ACHN (cell line): ENCODE measurements around the gene SQOR.
"Not testable (repeated sequence)": the region's sequence is repeated elsewhere in the genome, so short reads cannot be mapped to it uniquely, and the experiment has no call there.

Source experiments
- DNase-seq: peaks from one replicate; pipeline ENCODE4 v3.0.0-alpha.2; 2015
- in situ Hi-C: cut with HindIII; loops from 2 replicates; pipeline ENCODE4 v1.10.0; 2017; ENCODE audit warnings: low sequenced_read_pairs, low pct_ligation_motif_present, low pct_unique_long_range_greater_than_20kb

SQOR gene

DNA sequence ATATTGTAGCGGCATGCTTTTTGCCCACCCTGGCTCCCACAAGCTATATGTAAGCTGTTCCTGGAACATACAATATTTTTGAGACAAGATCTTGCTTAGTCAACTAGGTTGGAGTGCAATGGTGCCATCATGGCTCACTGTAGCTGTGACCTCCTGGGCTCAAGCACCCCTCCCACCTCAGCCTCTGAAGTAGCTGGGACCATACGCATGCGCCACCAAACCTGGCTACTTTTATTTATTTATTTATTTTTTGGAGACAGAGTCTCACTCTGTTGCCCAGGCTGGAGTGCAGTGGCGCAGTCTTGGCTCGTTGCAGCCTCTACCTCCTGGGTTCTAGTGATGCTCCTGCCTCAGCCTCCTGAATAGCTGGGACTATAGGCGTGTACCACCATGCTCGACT, 6.7 kb upstream of the SQOR start:
- in situ Hi-C loops: no loop called here

DNA sequence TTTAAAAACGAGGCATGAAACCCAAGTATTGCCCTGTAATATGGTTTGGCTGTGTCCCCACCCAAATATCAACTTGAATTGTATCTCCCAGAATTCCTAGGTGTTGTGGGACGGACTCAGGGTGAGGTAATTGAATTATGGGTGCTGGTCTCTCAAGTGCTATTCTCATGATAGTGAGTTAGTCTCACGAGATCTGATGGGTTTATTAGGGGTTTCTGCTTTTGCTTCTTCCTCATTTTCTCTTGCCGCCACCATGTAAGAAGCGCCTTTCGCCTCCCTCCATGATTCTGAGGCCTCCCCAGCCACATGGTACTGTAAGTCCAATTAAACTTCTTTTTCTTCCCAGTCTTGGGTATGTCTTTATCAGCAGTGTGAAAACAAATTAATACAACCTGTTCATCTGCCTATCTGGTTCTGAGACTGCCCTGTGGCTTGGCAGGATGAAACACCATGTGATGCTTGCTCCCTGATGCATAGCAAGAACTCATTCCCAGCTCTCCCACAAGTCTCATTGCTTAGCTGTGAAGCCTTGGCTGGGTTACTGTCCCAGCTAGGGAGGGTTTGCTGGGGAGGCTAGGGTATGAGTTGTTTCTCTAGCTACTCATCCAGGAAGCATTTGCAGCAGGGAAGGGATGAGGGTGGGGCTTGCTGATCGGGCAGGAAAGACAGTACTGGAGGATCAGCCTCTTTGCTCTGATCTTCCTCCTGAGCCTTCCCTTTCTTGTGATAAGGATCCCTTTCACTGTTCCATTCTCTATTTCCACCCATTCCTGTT, 3.7 kb upstream of the SQOR start:
- in situ Hi-C loops: no loop called here
- peak; percentile 92 for DNase-seq

More for the DNA sequence above, 6.7 kb upstream of the SQOR start:
- DNase-seq: no peak

DNA sequence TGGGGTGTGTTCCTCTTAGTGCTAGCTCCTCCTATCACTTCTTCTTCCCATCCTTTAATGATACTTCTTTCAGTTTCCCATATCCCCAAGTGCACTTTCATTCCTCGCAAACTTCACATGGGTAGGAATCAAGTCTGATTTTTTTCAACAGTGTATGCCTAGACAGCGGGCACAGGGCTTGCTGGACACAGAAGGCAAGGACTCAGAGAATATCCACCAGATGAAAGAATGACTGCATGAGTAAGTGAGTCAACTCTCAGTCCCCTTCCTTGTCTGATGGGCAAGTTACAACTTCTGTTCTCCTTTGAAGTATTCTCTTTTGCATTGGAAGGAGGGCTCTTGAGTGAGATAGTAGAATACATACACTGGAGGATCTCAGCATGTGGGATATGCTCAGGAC, 3.1 kb upstream of the SQOR start:
- peak; percentile 42 for DNase-seq

DNA sequence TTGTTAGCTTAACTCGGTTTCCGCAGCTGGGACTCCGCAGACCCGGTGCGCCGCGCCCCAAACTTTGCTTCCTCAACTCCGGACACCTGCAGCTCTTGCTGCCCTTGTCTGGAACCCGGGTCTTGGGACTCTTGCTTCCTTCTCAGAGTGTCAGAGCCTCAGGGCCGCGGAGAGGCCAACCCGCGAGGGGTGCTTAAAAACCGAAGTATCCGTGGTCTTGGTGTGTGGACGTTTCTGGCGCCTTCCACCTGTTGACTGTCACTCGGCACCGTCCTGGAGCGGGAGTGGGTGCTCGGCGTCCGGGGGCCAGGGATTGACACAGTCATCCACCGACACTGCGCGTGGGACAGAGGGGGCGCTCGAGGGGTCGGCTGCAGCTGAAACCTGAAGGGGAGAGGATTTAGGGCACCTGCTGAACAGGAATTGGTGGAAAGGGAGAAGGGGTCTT, 386 bp downstream of the SQOR start:
- DNase-seq: peak; percentile 63
- in situ Hi-C loops: no loop called here

More for the DNA sequence above, 3.1 kb upstream of the SQOR start:
- in situ Hi-C loops: no loop called here

DNA sequence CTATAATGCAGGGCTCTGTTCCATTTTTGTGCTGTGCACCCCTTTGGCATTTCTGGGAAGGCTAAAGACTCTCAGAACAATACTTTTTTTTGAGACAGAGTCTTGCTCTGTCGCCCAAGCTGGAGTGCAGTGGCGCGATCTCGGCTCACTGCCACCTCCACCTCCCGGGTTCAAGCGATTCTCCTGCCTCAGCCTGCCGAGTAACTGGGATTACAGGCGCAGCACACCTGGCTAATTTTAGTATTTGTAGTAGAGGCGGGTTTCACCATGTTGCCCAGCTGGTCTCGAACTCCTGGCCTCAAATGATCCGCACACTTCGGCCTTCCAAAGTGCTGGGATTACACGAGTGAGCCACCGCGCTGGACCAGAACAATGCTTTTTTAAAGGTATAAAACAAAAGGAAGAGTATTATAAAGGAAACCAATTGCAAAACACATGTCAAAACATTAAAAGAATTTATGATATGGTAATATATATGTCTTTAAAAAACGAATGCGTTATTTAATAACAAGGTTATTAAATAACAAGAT, 999 bp downstream of the SQOR start:
- no peak for DNase-seq
- in situ Hi-C loops: no loop called here

DNA sequence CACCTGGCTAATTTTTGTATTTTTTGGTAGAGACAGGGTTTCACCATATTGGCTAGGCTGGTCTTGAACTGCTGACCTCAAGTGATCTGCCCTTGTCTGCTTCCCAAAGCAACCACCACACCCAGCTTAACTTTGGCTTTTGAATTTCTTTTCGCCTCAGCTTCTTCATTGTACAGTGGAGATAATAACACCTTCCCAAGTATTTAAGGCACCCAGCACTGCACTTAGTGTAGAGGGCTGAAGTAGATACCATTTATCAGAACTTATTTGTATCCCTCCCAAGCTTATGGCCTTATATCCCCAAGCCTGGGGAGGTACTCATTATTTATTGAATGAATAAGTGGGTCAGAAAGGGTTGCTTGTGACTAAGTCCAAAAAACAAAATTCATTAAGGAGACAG, 2.3 kb downstream of the SQOR start:
- DNase-seq: no peak
- in situ Hi-C loops: no loop called here

DNA sequence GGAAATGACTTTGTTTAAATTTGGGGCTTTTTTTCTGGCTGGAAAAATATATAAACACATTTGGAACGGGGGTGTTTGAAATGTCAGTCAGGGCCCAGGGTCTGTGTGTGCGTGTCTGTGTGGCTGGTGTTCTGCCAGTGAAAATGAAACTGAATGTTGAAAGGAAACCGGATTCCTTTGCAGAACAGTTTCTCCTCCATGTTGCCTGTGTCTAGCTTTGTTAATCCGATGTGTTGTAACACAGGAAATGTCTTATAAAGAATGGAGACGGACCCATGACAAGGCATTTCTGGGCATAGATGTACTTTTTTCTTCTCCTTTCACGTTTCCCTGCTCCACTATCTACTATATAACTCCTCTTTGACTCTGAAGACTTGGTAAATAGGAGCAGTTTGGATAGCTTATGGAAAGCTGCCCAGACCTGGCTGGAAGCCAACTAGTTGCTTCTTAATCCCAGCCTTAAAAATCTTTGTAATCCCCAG, 2.8 kb downstream of the SQOR start:
- in situ Hi-C loops: no loop called here
- peak; percentile 51 for DNase-seq

DNA sequence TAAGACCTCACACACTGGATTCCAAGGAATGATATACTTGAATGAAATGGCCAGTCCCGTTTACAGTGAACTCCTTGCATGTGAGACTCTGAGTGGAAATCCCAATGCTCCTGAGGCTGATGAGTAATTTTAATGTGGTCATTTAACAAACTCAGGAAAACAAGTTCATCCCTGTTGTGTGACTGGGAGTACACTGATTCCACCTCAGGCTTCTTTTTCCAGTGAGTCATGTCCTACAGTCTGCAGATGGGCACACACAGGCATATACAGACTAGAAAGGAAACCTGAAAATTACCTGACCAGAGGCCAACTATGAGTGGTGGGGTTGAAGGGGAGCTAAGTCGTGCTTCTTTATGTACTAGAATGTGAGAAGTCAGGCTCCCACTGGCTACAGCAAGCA, 5.8 kb downstream of the SQOR start:
- peak; percentile 73 for DNase-seq
- in situ Hi-C loops: no loop called here

DNA sequence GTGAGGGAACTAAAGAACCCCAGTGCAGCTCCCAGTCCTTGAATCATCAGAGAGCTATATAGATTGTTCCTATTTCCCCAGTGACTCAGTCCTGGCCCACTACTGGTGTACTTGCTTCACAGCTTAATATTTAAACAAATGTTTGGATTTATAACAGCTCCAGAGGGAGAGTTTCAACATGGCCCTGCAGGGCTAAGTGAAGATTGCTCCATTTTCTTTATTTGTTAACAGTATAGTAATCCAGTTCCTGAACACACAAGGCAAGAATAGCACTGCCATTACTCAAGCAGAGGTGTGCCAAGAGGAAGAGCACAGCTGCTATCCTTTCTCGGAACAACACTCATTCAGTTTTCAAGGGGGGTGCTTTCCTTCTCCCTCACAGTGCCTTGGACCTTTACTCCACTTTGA, 6.5 kb downstream of the SQOR start:
- in situ Hi-C loops: no loop called here
- DNase-seq: peak; percentile 89

DNA sequence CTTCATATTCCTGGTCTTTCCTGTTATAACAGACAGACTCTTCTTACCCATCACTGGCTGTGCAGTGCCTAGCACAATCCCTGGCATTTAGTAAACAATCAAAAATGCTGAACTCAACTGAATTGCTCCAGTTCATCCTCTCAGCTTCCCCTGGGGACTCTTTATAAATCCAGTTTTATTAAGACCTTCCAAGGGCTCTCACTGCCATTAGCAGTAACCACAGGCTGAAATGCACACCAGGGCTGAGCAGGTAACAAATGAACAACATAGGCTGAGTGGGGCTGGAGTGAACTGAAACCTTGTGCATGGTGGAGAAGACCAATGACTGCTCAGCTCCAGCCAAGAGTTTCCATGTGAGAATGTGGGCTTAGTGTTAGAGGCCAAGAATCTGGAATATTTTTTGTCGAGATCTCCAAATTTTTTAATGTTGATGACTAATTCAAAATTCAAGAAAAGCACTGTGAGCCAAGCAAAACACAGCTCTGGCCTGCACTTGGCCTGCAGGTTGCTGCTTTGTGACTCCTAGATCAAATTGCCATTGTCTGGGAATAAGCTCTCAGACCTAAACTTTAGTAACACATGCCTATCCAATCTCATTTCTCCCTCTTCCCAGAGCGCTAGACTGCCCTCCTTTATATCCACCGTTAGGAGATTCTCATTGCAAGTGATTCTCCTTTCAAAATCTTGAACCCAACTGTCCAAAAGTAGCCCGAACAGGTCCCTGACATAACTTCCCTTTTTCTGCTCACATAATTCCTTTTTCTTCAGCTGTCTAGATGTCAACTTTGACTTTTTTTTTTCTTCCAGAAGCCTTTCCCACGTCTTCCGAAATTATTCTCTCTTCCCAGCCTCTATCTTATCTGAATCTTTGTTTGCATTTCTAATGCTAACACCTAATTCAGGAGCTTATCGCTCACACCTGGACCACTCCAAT, 7.4 kb downstream of the SQOR start:
- in situ Hi-C loops: no loop called here
- DNase-seq: peak; percentile 33

DNA sequence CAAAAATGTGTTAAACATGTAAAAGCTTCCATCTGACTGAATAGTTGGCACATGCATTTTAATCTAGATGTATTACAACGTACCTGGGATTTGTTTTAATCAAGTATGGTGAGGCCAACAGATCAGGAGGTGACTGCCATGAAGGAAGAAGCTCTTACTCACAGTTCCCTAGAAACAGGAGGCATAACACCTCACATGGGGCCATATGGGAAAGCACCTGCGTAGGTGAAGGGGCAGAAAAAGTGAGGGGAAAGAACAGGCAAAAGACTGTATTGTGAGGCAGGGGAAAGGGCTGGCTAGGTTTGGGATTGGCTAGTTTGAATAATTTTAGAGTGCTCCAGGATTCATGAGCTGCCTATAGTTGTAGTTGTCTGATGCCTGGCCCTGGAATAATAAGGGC, 9.6 kb downstream of the SQOR start:
- no peak for DNase-seq
- in situ Hi-C loops: no loop called here

DNA sequence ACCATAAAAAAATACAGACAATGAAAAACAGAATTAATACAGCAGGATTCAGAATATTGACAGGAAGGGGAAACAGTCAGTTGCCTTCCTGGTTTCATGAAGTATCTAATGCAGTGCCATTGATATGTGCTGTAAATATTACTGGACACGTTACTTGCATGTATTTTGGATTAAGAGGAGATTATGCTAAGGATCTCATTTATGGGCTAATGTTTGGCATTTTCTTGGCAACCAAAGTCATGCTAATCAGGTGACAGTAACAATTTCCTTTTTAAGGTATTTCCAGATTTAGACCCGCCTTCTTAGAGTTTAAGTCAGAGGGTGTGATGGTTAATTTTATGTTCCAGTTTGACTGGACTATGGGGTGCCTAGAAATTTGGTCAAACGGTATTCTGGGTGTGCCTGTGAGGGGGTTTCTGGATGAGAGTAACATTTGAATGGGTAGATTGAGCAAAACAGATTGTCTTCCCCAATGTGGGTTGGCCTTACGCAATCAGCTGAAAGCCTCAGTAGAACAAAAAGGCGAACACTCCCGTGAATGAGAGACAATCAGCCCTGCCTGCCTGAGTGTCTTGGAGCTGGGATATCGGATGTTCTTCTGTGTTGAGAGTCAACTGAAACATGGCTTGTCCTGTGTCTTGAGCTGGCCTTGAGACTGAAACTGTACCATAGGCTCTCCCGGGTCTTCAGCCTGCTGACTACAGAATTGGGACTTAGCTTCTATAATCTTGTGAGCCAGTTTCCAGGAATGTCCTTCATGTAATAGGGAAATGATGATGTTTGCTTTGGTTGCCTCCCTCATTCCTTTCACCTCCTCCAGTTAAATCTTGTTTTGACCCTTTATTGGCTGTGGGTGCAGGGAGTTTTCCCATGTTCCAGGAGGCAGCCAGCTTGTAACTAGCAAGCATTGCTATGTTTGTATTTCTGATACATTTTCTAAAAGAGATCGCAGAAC, 10.5 kb downstream of the SQOR start:
- in situ Hi-C loops: no loop called here
- no peak for DNase-seq

DNA sequence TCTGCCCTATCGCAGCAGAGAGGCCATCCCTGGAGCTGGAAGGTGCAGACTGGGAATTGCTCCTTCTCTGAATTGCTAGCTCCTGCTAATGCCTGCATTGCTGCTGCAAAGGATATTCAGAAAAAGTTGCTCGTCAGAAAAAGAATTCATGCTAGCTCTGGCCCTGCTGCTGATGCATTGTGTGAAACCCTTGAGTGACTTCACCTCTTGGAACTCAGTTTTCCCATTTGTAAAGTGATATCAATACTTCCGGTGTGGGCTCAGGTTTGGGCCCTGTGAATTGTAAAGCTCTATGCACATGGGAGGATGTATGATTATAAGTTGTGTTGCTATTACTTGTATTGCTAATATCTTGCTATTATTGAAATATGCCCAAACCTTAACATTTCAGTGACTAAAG, 11.4 kb downstream of the SQOR start:
- in situ Hi-C loops: no loop called here
- no peak for DNase-seq

DNA sequence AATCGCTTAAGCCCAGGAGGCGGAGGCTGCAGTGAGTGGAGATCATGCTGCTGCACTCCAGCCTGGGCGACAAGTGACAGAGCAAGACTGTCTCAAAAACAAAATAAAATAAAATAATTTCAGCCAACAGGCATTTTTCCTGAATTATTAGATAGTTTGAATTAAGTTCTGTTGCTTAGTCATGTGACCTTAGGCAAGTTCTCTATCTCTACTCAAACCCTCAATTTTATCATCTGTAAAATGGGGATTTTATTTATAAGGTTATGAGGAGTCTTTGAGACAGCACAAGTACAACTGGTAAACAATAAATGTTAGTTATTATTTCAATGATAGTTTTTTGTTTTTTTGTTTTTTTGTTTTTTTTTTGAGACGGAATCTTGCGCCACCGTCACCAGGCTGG, 13.0 kb downstream of the SQOR start:
- in situ Hi-C loops: no loop called here
- no peak for DNase-seq

DNA sequence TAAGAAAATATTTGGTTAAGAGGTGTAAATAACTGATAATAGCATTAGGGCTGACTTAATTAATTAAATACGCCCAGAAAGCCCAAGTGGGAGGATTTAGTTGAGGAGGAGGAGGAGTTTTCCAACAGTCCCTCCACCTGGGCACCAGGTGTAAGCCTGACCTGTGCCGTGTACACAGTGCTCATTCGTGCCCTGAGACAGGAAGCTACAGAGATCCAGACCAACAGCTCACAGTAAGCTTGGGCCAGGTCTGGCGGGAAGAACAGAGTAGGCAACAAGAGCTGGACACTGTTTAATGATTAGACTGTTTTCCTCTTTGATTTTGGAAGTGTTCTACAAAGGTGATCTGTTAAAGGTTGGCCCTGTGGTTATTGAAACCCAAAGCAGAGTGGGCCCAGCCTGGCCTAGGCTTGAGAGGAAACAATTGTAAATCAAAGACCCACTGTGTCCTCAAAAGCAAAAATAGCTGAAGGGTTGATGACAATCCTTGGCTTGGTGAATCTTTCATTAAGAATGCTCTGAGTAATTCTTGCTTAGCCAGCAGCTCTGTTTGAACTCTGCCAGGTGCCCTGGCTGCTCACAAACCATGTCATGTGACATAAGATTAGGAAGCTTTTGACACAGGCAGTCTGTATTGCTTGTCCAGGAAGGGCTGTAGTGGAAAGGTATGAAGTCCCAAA, 13.8 kb downstream of the SQOR start:
- in situ Hi-C loops: no loop called here
- peak; percentile 78 for DNase-seq

DNA sequence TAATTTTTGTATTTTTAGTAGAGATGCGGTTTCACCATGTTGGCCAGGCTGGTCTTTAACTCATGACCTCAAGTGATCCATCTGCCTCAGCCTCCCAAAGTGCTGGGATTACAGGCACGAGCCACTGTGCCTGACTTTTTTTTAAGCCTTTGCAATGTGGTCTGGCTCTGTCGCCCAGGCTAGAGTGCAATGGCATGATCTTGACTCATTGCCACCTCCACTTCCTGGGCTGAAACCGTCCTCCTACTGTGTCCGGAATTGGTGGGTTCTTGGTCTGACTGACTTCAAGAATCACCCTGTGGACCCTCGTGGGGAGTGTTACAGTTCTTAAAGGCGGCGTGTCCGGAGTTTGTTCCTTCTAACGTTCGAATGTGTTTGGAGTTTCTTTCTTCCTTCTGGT, 15.2 kb downstream of the SQOR start:
- DNase-seq, in situ Hi-C loops: not testable (repeated sequence)

DNA sequence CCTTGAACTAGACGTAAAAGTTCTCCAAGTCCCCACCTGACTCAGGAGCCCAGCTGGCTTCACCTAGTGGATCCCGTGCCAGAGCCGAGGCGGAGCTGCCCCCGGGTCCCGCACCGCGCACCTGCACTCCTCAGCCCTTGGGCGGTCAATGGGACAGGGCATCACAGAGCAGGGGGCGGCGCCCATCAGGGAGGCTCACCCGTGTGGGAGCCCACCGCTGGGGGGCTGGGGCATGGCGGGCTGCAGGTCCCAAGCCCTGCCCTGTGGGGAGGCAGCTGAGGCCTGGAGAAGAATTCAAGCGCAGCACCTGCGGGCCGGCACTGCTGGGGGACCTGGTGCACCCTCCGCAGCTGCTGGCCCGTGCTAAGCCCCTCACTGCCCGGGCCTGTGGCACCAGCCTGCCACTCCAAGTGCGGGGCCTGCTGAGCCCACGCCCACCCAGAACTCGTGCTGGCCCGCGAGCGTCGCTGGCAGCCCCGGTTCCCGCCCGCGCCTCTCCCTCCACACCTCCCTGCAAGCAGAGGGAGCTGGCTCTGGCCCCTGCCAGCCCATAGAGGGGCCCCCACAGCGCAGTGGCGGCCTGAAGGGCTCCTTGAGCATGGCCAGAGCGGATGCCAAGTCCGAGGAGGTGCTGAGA, 16.2 kb downstream of the SQOR start:
- in situ Hi-C loops: no loop called here
- DNase-seq: no peak
